Stromal cell of bone marrow (primary cell): Measurements from ENCODE around the gene MTHFD1L.
A peak's percentile ranks its signal among the peaks of the same experiment; 100 is the strongest.

Source experiments
- DNase-seq: peaks from one replicate; pipeline ENCODE4 v3.0.0-alpha.2; 2012; ENCODE audit warnings: low read depth

Gene MTHFD1L

GRCh38 chr6:150991487-150991886 lies 126.0 kb downstream of the MTHFD1L start:
- DNase-seq, result no peak

GRCh38 chr6:150992262-150992661 lies 126.8 kb downstream of the MTHFD1L start:
- DNase-seq, result no peak

- peak; percentile 64 for DNase-seq
Observed at GRCh38 chr6:150992703-150993102, 127.2 kb downstream of the MTHFD1L start.

- DNase-seq, result no peak
Observed at GRCh38 chr6:150993253-150993652, 127.8 kb downstream of the MTHFD1L start.

- no peak for DNase-seq
Observed at GRCh38 chr6:150994026-150994425, 128.5 kb downstream of the MTHFD1L start.

- DNase-seq, result no peak
Observed at GRCh38 chr6:150996968-150997367, 131.5 kb downstream of the MTHFD1L start.

- DNase-seq, result peak; percentile 65
Observed at GRCh38 chr6:150999107-150999506, 133.6 kb downstream of the MTHFD1L start.

GRCh38 chr6:150999576-150999975 lies 134.1 kb downstream of the MTHFD1L start:
- no peak for DNase-seq

GRCh38 chr6:151001387-151002056 lies 136.0 kb downstream of the MTHFD1L start:
- no peak for DNase-seq

- DNase-seq, result no peak
Observed at GRCh38 chr6:151002057-151002450, 136.6 kb downstream of the MTHFD1L start.

GRCh38 chr6:151002491-151002935 lies 137.0 kb downstream of the MTHFD1L start:
- DNase-seq, result no peak

- DNase-seq, result peak; percentile 81
Observed at GRCh38 chr6:151004383-151005024, 139.0 kb downstream of the MTHFD1L start.

- no peak for DNase-seq
Observed at GRCh38 chr6:151005164-151005563, 139.7 kb downstream of the MTHFD1L start.

- DNase-seq, result no peak
Observed at GRCh38 chr6:151005896-151006632, 140.6 kb downstream of the MTHFD1L start.

- no peak for DNase-seq
Observed at GRCh38 chr6:151007076-151007475, 141.6 kb downstream of the MTHFD1L start.

GRCh38 chr6:151007922-151008321 lies 142.4 kb downstream of the MTHFD1L start:
- DNase-seq, result no peak

- DNase-seq, result no peak
Observed at GRCh38 chr6:151008425-151008824, 142.9 kb downstream of the MTHFD1L start.

GRCh38 chr6:151009576-151009975 lies 144.1 kb downstream of the MTHFD1L start:
- DNase-seq, result no peak

- no peak for DNase-seq
Observed at GRCh38 chr6:151010071-151010470, 144.6 kb downstream of the MTHFD1L start.

GRCh38 chr6:151012321-151013294 lies 147.1 kb downstream of the MTHFD1L start:
- peak; percentile 41 for DNase-seq

GRCh38 chr6:151014404-151015100 lies 149.1 kb downstream of the MTHFD1L start:
- DNase-seq, result no peak
